ENCODE data around the gene MYH3.

MYH3 gene

GRCh38 chr17:10648381-10648780 lies 8.7 kb downstream of the MYH3 start:
- Histone ChIP-seq H2AFZ (ENCODE audit: low read length) (no peak overlapping the region), H3K36me3 (ENCODE audit: insufficient read depth, low read length) (no peaks in the 10 kb centered on the region), H3K9me3 (ENCODE audit: low read length) (no peaks in the 10 kb centered on the region), H3K4me2 (ENCODE audit: low read length) (no peak overlapping the region), H3K9ac (ENCODE audit: low read length) (no peak overlapping the region), H3K27ac (ENCODE audit: low read depth, low read length, poor library complexity, severe bottlenecking) (no peak overlapping the region), H4K20me1 (ENCODE audit: insufficient read depth, low read length) (no peaks in the 10 kb centered on the region), H3K79me2 (ENCODE audit: insufficient read depth, low read length) (no peaks in the 10 kb centered on the region), H3K27me3 (ENCODE audit: insufficient read depth, low read length) (no peaks in the 10 kb centered on the region), H3K4me1 (ENCODE audit: insufficient read depth, low read length, severe bottlenecking) (no peaks in the 10 kb centered on the region), H3K9me2 (ENCODE audit: low read depth, low read length) (no peaks in the 10 kb centered on the region), H3F3A (ENCODE audit: insufficient read depth, low read length) (no peaks in the 10 kb centered on the region), H3K4me3 (ENCODE audit: low read depth, low read length, poor library complexity, severe bottlenecking) (no peak overlapping the region)
- TF ChIP-seq CTCF (IDR thresholded peaks at IDR 0.05; ENCODE audit: low read length) (no peak), EZH2 (IDR thresholded peaks at IDR 0.05; ENCODE audit: borderline replicate concordance, low read length) (no peak)

- no peaks in the 10 kb centered on the region for H3K9me3 ChIP-seq (ENCODE audit: low read length)
Measured at GRCh38 chr17:10646392-10646990, 10.6 kb downstream of the MYH3 start.

GRCh38 chr17:10640475-10640874 lies 16.6 kb downstream of the MYH3 start:
- Histone ChIP-seq H3K27ac (ENCODE audit: low read depth, low read length, poor library complexity, severe bottlenecking) (no peak overlapping the region), H3K27me3 (ENCODE audit: insufficient read depth, low read length) (no peaks in the 10 kb centered on the region), H3K9ac (ENCODE audit: low read length) (no peak overlapping the region), H3K9me2 (ENCODE audit: low read depth, low read length) (no peaks in the 10 kb centered on the region), H2AFZ (ENCODE audit: low read length) (no peak overlapping the region), H3K79me2 (ENCODE audit: insufficient read depth, low read length) (no peaks in the 10 kb centered on the region), H3K4me3 (ENCODE audit: low read depth, low read length, poor library complexity, severe bottlenecking) (no peak overlapping the region), H4K20me1 (ENCODE audit: insufficient read depth, low read length) (no peaks in the 10 kb centered on the region), H3K4me1 (ENCODE audit: insufficient read depth, low read length, severe bottlenecking) (no peaks in the 10 kb centered on the region), H3F3A (ENCODE audit: insufficient read depth, low read length) (no peaks in the 10 kb centered on the region), H3K9me3 (ENCODE audit: low read length) (no peaks in the 10 kb centered on the region), H3K4me2 (ENCODE audit: low read length) (no peak overlapping the region), H3K36me3 (ENCODE audit: insufficient read depth, low read length) (no peaks in the 10 kb centered on the region)
- TF ChIP-seq EZH2 (IDR thresholded peaks at IDR 0.05; ENCODE audit: borderline replicate concordance, low read length): no peak
- TF ChIP-seq CTCF (IDR thresholded peaks at IDR 0.05; ENCODE audit: low read length): no peak

More at GRCh38 chr17:10646392-10646990, 10.6 kb downstream of the MYH3 start:
- Histone ChIP-seq H3K36me3 (ENCODE audit: insufficient read depth, low read length) (no peaks in the 10 kb centered on the region), H3K4me2 (ENCODE audit: low read length) (no peak overlapping the region), H4K20me1 (ENCODE audit: insufficient read depth, low read length) (no peaks in the 10 kb centered on the region), H3F3A (ENCODE audit: insufficient read depth, low read length) (no peaks in the 10 kb centered on the region), H3K9me2 (ENCODE audit: low read depth, low read length) (no peaks in the 10 kb centered on the region), H3K27ac (ENCODE audit: low read depth, low read length, poor library complexity, severe bottlenecking) (no peak overlapping the region), H3K4me1 (ENCODE audit: insufficient read depth, low read length, severe bottlenecking) (no peaks in the 10 kb centered on the region), H3K27me3 (ENCODE audit: insufficient read depth, low read length) (no peaks in the 10 kb centered on the region), H3K4me3 (ENCODE audit: low read depth, low read length, poor library complexity, severe bottlenecking) (no peak overlapping the region), H3K9ac (ENCODE audit: low read length) (no peak overlapping the region), H3K79me2 (ENCODE audit: insufficient read depth, low read length) (no peaks in the 10 kb centered on the region), H2AFZ (ENCODE audit: low read length) (no peak overlapping the region)
- TF ChIP-seq EZH2 (IDR thresholded peaks at IDR 0.05; ENCODE audit: borderline replicate concordance, low read length): no peak
- TF ChIP-seq CTCF (IDR thresholded peaks at IDR 0.05; ENCODE audit: low read length): peak; percentile 79

Measured in OCI-LY1 (cell line).